Muscle layer of duodenum (tissue), 2 donors: Measurements from ENCODE around the gene UBQLN4.

Source experiments
- H3K27ac ChIP-seq: one replicate; pipeline ENCODE4 v1.7.0; 2013; ENCODE audit warnings: mild to moderate bottlenecking, low read length
- H3K27me3 ChIP-seq: one replicate; pipeline ENCODE4 v1.7.0; 2013; ENCODE audit warnings: low read depth, mild to moderate bottlenecking, control low read depth, low read length
- H3K36me3 ChIP-seq, 2 donors: one replicate each; pipeline ENCODE4 v1.7.0; 2013; ENCODE audit warnings: low read length in 2 of 2, control low read depth in 1 of 2, mild to moderate bottlenecking in 1 of 2; ENCODE audit not compliant: insufficient read depth in 2 of 2, control insufficient read depth in 1 of 2
- H3K4me1 ChIP-seq, 2 donors: one replicate each; pipeline ENCODE4 v1.7.0; 2013; ENCODE audit warnings: low read length in 2 of 2, mild to moderate bottlenecking in 2 of 2, control low read depth in 1 of 2, moderate library complexity in 1 of 2; ENCODE audit not compliant: insufficient read depth in 2 of 2, control insufficient read depth in 1 of 2
- H3K4me3 ChIP-seq, 2 donors: one replicate each; pipeline ENCODE4 v1.7.0; 2013; ENCODE audit warnings: low read length in 2 of 2, low read depth in 1 of 2, mild to moderate bottlenecking in 1 of 2
- H3K9me3 ChIP-seq, 2 donors: one replicate each; pipeline ENCODE4 v1.7.0; 2013; ENCODE audit warnings: low read length in 2 of 2, control low read depth in 1 of 2, mild to moderate bottlenecking in 1 of 2; ENCODE audit not compliant: control insufficient read depth in 1 of 2
- donor health status: healthy.

Gene UBQLN4

GRCh38 chr1:156053768-156054499 is at the start of gene UBQLN4:
Gene UBQLN4, minus strand, starts transcription at chr1:156053798. Its CDS starts 97 bp downstream, at chr1:156053701.
- H3K27ac ChIP-seq = peak within 1 kb of the TSS; percentile 99
- no peaks in the 10 kb centered on the region for H3K27me3 ChIP-seq
- H3K36me3 ChIP-seq = peaks cover 7 to 28% of the 10 kb centered on the region in 2 donors
- no peaks in the 10 kb centered on the region for H3K9me3 ChIP-seq
- peak within 1 kb of the TSS; percentile 92 to 96 for H3K4me3 ChIP-seq
- peaks cover 0 to 17% of the 10 kb centered on the region in 2 donors for H3K4me1 ChIP-seq

DNA sequence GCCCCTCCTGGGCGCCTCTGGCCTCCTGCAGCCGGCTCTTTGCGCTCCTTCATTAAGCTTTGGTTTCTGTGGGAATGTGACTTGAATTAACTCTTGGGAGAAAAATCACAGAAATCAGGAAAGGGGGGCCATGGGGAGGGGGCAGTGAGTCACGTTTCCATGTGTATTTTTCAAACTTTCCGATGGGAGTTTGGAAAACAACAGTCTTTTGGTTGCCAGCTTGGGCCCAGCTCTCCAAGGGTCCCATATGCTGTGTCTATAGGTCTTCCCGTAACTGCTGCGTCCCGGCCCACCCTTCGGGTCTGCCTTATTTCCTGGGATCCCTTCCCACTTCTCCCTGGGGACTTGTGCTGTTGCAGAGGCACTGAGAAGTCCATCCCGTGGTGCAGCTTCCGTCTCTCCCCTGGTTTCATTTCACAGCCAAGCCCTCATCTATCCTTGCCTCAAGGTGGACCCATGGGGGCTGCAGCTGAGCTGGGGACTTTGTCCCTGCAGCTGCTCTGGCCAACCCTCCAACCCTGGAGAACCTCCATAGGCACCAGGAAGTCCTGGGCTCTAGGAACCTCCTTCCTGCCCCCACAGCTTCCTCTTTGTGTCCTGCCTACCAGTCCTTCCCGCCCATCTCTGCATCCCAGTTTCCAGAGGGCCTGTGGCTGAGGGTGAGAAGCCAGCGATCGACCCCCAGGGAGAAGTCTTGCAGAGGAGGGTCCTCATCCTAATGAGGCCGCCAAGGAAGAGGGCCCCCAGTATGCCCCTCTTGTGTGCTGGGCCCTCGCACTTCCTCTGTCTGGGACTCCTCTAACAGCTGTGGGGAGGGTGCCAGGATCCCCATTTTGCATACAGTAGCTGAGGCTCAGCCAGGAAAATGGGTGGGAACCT is 49.3 kb upstream of the UBQLN4 start:
- no peaks in the 10 kb centered on the region for H3K27me3 ChIP-seq
- H3K4me3 ChIP-seq = peak overlapping the region; percentile 26 to 55
- peaks cover 41 to 67% of the 10 kb centered on the region in 2 donors for H3K4me1 ChIP-seq
- peak overlapping the region; percentile 98 for H3K27ac ChIP-seq
- H3K9me3 ChIP-seq = no peaks in the 10 kb centered on the region
- peaks cover 0 to 3% of the 10 kb centered on the region in 2 donors for H3K36me3 ChIP-seq

- H3K9me3 ChIP-seq = no peaks in the 10 kb centered on the region
- H3K4me1 ChIP-seq = peaks cover 47 to 70% of the 10 kb centered on the region in 2 donors
- H3K27me3 ChIP-seq = no peaks in the 10 kb centered on the region
- peaks cover 0 to 3% of the 10 kb centered on the region in 2 donors for H3K36me3 ChIP-seq
- peak overlapping the region; percentile 98 for H3K27ac ChIP-seq
- no peak overlapping the region for H3K4me3 ChIP-seq
Observed at GRCh38 chr1:156101880-156102279, 48.3 kb upstream of the UBQLN4 start.

DNA sequence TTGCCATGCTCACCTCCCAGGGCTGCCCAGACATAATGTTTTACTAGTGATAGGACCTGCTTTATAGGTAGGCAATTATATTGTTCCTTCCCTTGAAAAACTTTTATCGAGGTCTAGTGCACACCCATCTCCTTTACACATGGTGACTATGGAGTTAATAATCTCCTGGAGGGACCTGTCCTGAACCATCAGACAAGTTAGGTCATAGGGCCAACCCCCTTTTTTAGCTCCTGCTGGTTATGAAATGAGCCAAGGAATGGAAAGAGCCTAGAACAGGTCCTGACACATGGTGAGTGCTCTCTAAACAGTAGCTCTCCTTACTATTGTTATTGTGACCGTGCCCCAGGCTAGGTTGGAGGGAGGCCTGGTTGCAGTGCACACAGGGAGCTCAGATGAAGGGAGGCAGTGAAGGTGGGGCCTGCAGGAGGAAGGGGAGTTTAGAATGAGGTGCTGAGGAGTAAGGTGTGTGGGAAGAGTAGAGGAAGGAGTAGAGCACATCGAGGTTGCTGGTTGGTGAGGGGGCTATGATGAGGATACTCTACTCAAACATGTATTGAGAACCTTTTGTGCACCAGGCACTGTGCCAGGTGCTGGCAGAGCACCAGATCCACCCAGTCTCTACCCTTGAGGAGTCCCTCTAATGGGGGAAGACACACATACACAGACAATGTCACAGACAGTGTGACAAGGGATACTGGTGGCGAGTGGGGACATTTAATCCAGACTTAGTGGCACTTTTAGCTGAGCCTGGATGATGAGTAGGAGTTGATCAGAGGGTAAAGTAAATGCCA is 46.8 kb upstream of the UBQLN4 start:
- no peaks in the 10 kb centered on the region for H3K36me3 ChIP-seq
- H3K9me3 ChIP-seq = no peaks in the 10 kb centered on the region
- no peak overlapping the region for H3K4me3 ChIP-seq
- H3K27me3 ChIP-seq = no peaks in the 10 kb centered on the region
- H3K4me1 ChIP-seq = peaks cover 47 to 70% of the 10 kb centered on the region in 2 donors
- no peak overlapping the region for H3K27ac ChIP-seq

GRCh38 chr1:156099282-156099681 is 45.7 kb upstream of the UBQLN4 start:
- Histone ChIP-seq H3K9me3 (no peaks in the 10 kb centered on the region), H3K27me3 (no peaks in the 10 kb centered on the region), H3K27ac (no peak overlapping the region), H3K4me1 (peaks cover 35 to 59% of the 10 kb centered on the region in 2 donors), H3K36me3 (no peaks in the 10 kb centered on the region), H3K4me3 (no peak overlapping the region)

- peaks cover 30 to 54% of the 10 kb centered on the region in 2 donors for H3K4me1 ChIP-seq
- no peak overlapping the region for H3K27ac ChIP-seq
- no peaks in the 10 kb centered on the region for H3K27me3 ChIP-seq
- H3K4me3 ChIP-seq = no peak overlapping the region
- H3K9me3 ChIP-seq = no peaks in the 10 kb centered on the region
- no peaks in the 10 kb centered on the region for H3K36me3 ChIP-seq
Observed at GRCh38 chr1:156098784-156099183, 45.2 kb upstream of the UBQLN4 start.

GRCh38 chr1:156097499-156098178 is 44.0 kb upstream of the UBQLN4 start:
- Histone ChIP-seq H3K27ac (peak overlapping the region; percentile 72), H3K4me1 (peaks cover 19 to 43% of the 10 kb centered on the region in 2 donors), H3K27me3 (no peaks in the 10 kb centered on the region), H3K36me3 (no peaks in the 10 kb centered on the region), H3K9me3 (no peaks in the 10 kb centered on the region), H3K4me3 (no peak overlapping the region)

DNA sequence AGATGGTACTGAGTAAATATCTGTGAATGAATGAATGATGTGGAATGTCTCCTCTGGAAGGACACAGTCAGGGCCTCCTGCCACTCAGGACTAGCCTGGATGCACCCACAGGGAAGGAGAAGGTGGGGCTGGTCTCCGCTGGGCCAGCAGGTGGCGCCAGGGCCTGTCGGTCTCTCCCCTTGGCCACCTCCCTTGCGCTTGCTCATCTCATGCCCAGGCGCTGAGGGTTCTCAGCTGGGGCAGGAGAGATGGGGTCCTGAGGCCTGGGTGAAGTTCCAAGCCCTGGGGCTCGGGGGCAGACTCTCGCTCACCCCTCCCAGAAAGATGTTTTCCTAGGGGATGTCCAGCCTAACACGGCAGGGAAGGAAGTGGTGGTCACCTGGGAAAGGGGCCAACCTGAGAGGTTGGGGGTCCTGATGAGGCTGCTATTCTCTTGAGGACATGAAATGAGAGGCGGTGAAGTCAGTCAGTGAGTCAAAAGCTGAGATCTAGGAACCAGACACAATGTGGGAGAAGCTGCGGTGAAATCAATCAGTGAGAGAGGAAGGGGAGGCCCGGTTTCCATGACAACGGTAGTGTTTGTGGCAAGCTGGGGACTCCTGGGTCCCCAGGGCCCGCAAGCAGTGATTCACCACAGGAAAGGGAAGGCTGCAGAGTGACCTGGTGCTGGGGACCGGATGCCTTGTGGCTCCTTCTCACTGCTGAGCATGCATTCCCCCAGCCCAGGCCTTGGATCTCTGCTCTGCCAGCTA is 43.2 kb upstream of the UBQLN4 start:
- peaks cover 11 to 34% of the 10 kb centered on the region in 2 donors for H3K4me1 ChIP-seq
- peak overlapping the region; percentile 72 for H3K27ac ChIP-seq
- H3K27me3 ChIP-seq = no peaks in the 10 kb centered on the region
- no peaks in the 10 kb centered on the region for H3K36me3 ChIP-seq
- H3K9me3 ChIP-seq = no peaks in the 10 kb centered on the region
- no peak overlapping the region for H3K4me3 ChIP-seq

DNA sequence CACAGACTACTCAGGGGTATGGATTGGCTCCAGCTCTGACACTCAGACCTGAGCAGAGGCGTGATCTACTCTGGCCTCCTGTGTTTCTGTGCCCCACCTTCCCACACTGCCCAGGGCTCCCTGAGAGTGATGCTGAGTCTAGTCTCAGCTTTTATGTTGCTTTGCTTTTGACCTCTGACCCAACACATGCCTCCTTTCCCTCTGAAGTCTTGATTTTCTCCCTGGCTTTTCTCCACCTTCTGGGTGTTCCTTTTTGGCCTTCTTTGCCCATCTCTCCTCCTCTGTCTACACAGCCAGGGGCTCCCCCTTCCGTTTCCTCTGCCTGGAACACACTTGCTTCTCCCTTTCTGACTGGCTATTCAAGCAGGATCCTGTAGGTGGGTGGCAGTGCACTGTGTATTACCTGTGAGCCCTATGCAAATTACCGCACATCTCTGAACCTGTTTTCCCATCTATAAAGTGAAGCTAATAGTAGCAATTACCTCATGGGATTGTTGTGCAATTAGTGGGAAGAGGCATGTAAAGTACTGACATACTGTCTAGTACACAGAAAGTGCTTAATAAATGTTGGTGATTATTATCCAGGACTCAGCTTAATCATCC is 42.4 kb upstream of the UBQLN4 start:
- no peaks in the 10 kb centered on the region for H3K27me3 ChIP-seq
- peaks cover 9 to 30% of the 10 kb centered on the region in 2 donors for H3K4me1 ChIP-seq
- H3K36me3 ChIP-seq = no peaks in the 10 kb centered on the region
- H3K27ac ChIP-seq = no peak overlapping the region
- no peak overlapping the region for H3K4me3 ChIP-seq
- no peaks in the 10 kb centered on the region for H3K9me3 ChIP-seq

DNA sequence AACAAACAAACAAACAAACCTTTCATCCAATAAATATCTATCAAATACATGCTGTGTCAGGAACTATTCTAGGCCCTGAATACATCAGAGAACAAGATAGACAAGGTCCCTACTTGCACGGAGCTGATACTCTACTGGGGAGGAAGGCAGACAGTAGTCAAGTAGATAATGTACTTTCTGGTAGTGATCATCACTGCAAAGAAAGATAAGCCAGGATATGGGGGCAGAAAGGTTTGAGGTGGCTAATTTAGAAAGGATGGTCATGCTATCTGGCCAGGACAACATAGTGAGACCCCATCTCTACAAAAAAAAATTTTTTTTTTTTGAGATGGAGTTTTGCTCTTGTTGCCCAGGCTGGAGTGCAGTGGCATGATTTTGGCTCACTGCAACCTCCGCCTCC is 38.0 kb upstream of the UBQLN4 start:
- Histone ChIP-seq H3K4me1 (peaks cover under 1 to 15% of the 10 kb centered on the region in 2 donors), H3K27me3 (no peaks in the 10 kb centered on the region), H3K36me3 (no peaks in the 10 kb centered on the region), H3K27ac (no peak overlapping the region), H3K4me3 (no peak overlapping the region), H3K9me3 (no peaks in the 10 kb centered on the region)
